ENCODE results near the gene KCNA2. TPM values are rescaled to one million over a fixed set of nuclear protein-coding genes. Genes with fewer than 3 reads are reported as not detected.

The KCNA2 gene
- total RNA-seq: under 0.01 TPM in 1 of 2 replicates, not detected in the other

GRCh38 chr1:110605901-110606656 lies at the start of gene KCNA2:
KCNA2 (minus strand) TSS chr1:110606358; CDS start chr1:110604782, 1,576 bp downstream.

Other genes with a start within 250 kb of the KCNA2 start
- gene SLC16A4, start 215.3 kb downstream of the KCNA2 start, total RNA-seq: 57.1 and 57.4 TPM in 2 replicates
- 63.8 and 77.5 TPM in 2 replicates for gene LAMTOR5, start 198.7 kb downstream of the KCNA2 start, total RNA-seq
- not detected in 2 replicates for gene PROK1, start 155.2 kb downstream of the KCNA2 start, total RNA-seq
- not detected in 2 replicates for gene KCNA10, start 87.2 kb downstream of the KCNA2 start, total RNA-seq
- not detected in 2 replicates for gene KCNA3, start 68.6 kb upstream of the KCNA2 start, total RNA-seq

All from articular chondrocyte of knee joint (primary cell).